ENCODE measurements around the gene EDAR. TPM values are rescaled to one million over a fixed set of nuclear protein-coding genes. Genes with fewer than 3 reads are reported as not detected.

EDAR gene
- total RNA-seq, 1 donor from 2014 or later: 2.5 TPM

DNA sequence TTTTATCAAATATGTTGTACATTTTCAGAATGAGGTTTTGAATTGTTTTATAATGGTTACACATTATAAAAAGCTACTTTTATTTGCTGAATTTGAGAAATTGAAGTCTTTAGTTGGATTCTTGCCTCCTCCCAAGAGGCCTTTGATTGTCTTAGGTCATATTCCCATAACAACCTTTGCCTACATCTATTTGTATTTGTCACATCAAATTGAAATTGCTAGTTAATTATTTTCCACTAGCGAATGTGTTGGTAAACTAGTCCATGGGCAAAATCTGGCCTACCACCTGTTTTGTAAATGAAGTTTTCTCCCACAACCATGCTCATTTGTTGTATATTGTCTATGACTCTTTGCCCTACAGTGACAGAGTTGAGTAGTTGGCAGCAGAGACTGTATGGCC lies 142.0 kb downstream of the EDAR start:
- DNase-seq: no peak

DNA sequence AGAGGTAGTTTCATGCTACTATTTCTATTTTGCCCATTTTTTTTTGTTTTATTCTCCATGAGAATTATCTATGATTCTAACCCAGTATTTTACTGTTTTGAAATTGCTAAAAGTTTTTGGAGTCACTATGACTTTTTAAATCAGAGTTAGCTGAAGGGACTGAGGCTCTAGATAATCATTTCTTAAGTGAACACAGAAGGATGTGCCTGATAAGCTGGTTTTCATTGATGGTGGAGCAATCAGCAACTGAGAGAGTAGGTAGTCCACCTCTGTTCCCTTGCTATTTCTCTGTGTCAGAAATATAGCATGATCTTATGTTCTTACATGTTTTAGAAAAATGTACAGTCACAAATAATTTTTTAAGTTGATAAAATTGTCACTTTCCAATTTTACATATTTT lies 143.1 kb downstream of the EDAR start:
- no peak for DNase-seq

Small RNA genes lying within 50 kb of the gene (small RNA-seq; reads per million reads assigned to genes)
- gene AC073415.1 (ENCODE audit: low replicate concordance): not detected

Other genes with a start within 250 kb of the EDAR start
- gene CCDC138, start 202.4 kb downstream of the EDAR start, total RNA-seq: 11.3 TPM
- 3.8 TPM for gene SH3RF3, start 140.0 kb upstream of the EDAR start, total RNA-seq